ENCODE results near the gene PILRA.

- TF ChIP-seq CTCF (IDR thresholded peaks at IDR 0.05) (no peak), POLR2A (IDR thresholded peaks at IDR 0.05) (no peak)
These were observed 53.2 kb downstream of the PILRA start for GRCh38 chr7:100426516-100426915.

Measured in suprapubic skin (tissue), 3 donors.